ENCODE data around the gene GLTP.

- TF ChIP-seq, protein P1, sequence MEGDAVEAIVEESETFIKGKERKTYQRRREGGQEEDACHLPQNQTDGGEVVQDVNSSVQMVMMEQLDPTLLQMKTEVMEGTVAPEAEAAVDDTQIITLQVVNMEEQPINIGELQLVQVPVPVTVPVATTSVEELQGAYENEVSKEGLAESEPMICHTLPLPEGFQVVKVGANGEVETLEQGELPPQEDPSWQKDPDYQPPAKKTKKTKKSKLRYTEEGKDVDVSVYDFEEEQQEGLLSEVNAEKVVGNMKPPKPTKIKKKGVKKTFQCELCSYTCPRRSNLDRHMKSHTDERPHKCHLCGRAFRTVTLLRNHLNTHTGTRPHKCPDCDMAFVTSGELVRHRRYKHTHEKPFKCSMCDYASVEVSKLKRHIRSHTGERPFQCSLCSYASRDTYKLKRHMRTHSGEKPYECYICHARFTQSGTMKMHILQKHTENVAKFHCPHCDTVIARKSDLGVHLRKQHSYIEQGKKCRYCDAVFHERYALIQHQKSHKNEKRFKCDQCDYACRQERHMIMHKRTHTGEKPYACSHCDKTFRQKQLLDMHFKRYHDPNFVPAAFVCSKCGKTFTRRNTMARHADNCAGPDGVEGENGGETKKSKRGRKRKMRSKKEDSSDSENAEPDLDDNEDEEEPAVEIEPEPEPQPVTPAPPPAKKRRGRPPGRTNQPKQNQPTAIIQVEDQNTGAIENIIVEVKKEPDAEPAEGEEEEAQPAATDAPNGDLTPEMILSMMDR (IDR thresholded peaks at IDR 0.05; ENCODE audit: low read depth, low read length, poor library complexity, severe bottlenecking) = no peak
- TF ChIP-seq EZH2phosphoT487 (IDR thresholded peaks at IDR 0.05; ENCODE audit: borderline replicate concordance, low read length) = no peak
These were observed 33.1 kb downstream of the GLTP start for GRCh38 chr12:109847142-109847735.
